ENCODE data around the gene GADD45G.

The GADD45G gene

GRCh38 chr9:89632192-89632733, 27.5 kb downstream of the GADD45G start:
- DNase-seq (ENCODE audit: low spot score in 2 of 2) (no peak), ATAC-seq (replicated peaks; ENCODE audit: extremely low read depth, poor library complexity, severe bottlenecking) (no peak)
- H3K36me3 Mint-ChIP-seq (ENCODE audit: insufficient read depth) = peaks cover 2% of the 10 kb centered on the region
- H3K4me1 Mint-ChIP-seq = no peaks in the 10 kb centered on the region
- H3K9me3 Mint-ChIP-seq = no peaks in the 10 kb centered on the region
- no peak overlapping the region for H3K4me3 Mint-ChIP-seq
- H3K27me3 Mint-ChIP-seq = peaks cover 24% of the 10 kb centered on the region
- H3K27ac Mint-ChIP-seq (ENCODE audit: low read depth) = no peak overlapping the region

- Mint-ChIP-seq H3K36me3 (ENCODE audit: insufficient read depth) (peaks cover 2% of the 10 kb centered on the region), H3K27me3 (peaks cover 23% of the 10 kb centered on the region), H3K27ac (ENCODE audit: low read depth) (no peak overlapping the region), H3K4me1 (no peaks in the 10 kb centered on the region), H3K4me3 (no peak overlapping the region), H3K9me3 (no peaks in the 10 kb centered on the region)
- DNase-seq (ENCODE audit: low spot score in 2 of 2) (no peak), ATAC-seq (replicated peaks; ENCODE audit: extremely low read depth, poor library complexity, severe bottlenecking) (no peak)
Observed at GRCh38 chr9:89632736-89633135, 27.9 kb downstream of the GADD45G start.

- Mint-ChIP-seq H3K4me3 (no peak overlapping the region), H3K27ac (ENCODE audit: low read depth) (no peak overlapping the region), H3K4me1 (no peaks in the 10 kb centered on the region), H3K36me3 (ENCODE audit: insufficient read depth) (peaks cover 2% of the 10 kb centered on the region), H3K27me3 (peaks cover 27% of the 10 kb centered on the region), H3K9me3 (no peaks in the 10 kb centered on the region)
- DNase-seq (ENCODE audit: low spot score in 2 of 2) (no peak), ATAC-seq (replicated peaks; ENCODE audit: extremely low read depth, poor library complexity, severe bottlenecking) (no peak)
Observed at GRCh38 chr9:89633404-89633803, 28.6 kb downstream of the GADD45G start.

GRCh38 chr9:89633920-89634319, 29.1 kb downstream of the GADD45G start:
- ATAC-seq (replicated peaks; ENCODE audit: extremely low read depth, poor library complexity, severe bottlenecking) (no peak), DNase-seq (ENCODE audit: low spot score in 2 of 2) (no peak)
- Mint-ChIP-seq H3K9me3 (no peaks in the 10 kb centered on the region), H3K4me3 (no peak overlapping the region), H3K4me1 (no peaks in the 10 kb centered on the region), H3K27ac (ENCODE audit: low read depth) (no peak overlapping the region), H3K36me3 (ENCODE audit: insufficient read depth) (peaks cover 2% of the 10 kb centered on the region), H3K27me3 (peaks cover 32% of the 10 kb centered on the region)

- DNase-seq (ENCODE audit: low spot score in 2 of 2) (no peak), ATAC-seq (replicated peaks; ENCODE audit: extremely low read depth, poor library complexity, severe bottlenecking) (no peak)
- peaks cover 39% of the 10 kb centered on the region for H3K27me3 Mint-ChIP-seq
- H3K36me3 Mint-ChIP-seq (ENCODE audit: insufficient read depth) = peaks cover 2% of the 10 kb centered on the region
- no peak overlapping the region for H3K27ac Mint-ChIP-seq (ENCODE audit: low read depth)
- no peaks in the 10 kb centered on the region for H3K4me1 Mint-ChIP-seq
- no peak overlapping the region for H3K4me3 Mint-ChIP-seq
- no peaks in the 10 kb centered on the region for H3K9me3 Mint-ChIP-seq
Observed at GRCh38 chr9:89634995-89635742, 30.4 kb downstream of the GADD45G start.

- no peaks in the 10 kb centered on the region for H3K9me3 Mint-ChIP-seq
- no peaks in the 10 kb centered on the region for H3K4me1 Mint-ChIP-seq
- no peak for ATAC-seq (replicated peaks; ENCODE audit: extremely low read depth, poor library complexity, severe bottlenecking)
- H3K27me3 Mint-ChIP-seq = peaks cover 40% of the 10 kb centered on the region
- DNase-seq (ENCODE audit: low spot score in 2 of 2) = no peak
- no peak overlapping the region for H3K4me3 Mint-ChIP-seq
- H3K27ac Mint-ChIP-seq (ENCODE audit: low read depth) = no peak overlapping the region
- H3K36me3 Mint-ChIP-seq (ENCODE audit: insufficient read depth) = peaks cover 2% of the 10 kb centered on the region
Observed at GRCh38 chr9:89635816-89636215, 31.0 kb downstream of the GADD45G start.

- no peak overlapping the region for H3K27ac Mint-ChIP-seq (ENCODE audit: low read depth)
- H3K4me3 Mint-ChIP-seq = no peak overlapping the region
- H3K9me3 Mint-ChIP-seq = no peaks in the 10 kb centered on the region
- no peak for DNase-seq (ENCODE audit: low spot score in 2 of 2)
- H3K27me3 Mint-ChIP-seq = peaks cover 40% of the 10 kb centered on the region
- ATAC-seq (replicated peaks; ENCODE audit: extremely low read depth, poor library complexity, severe bottlenecking) = no peak
- H3K4me1 Mint-ChIP-seq = no peaks in the 10 kb centered on the region
- no peaks in the 10 kb centered on the region for H3K36me3 Mint-ChIP-seq (ENCODE audit: insufficient read depth)
Observed at GRCh38 chr9:89637787-89638186, 33.0 kb downstream of the GADD45G start.

GRCh38 chr9:89638359-89638758, 33.5 kb downstream of the GADD45G start:
- ATAC-seq (replicated peaks; ENCODE audit: extremely low read depth, poor library complexity, severe bottlenecking) = no peak
- peaks cover 36% of the 10 kb centered on the region for H3K27me3 Mint-ChIP-seq
- DNase-seq (ENCODE audit: low spot score in 2 of 2) = no peak
- H3K4me3 Mint-ChIP-seq = no peak overlapping the region
- H3K9me3 Mint-ChIP-seq = no peaks in the 10 kb centered on the region
- H3K27ac Mint-ChIP-seq (ENCODE audit: low read depth) = no peak overlapping the region
- no peaks in the 10 kb centered on the region for H3K4me1 Mint-ChIP-seq
- H3K36me3 Mint-ChIP-seq (ENCODE audit: insufficient read depth) = no peaks in the 10 kb centered on the region

- peaks cover 31% of the 10 kb centered on the region for H3K27me3 Mint-ChIP-seq
- no peaks in the 10 kb centered on the region for H3K36me3 Mint-ChIP-seq (ENCODE audit: insufficient read depth)
- ATAC-seq (replicated peaks; ENCODE audit: extremely low read depth, poor library complexity, severe bottlenecking) (no peak), DNase-seq (ENCODE audit: low spot score in 2 of 2) (no peak)
- H3K9me3 Mint-ChIP-seq = no peaks in the 10 kb centered on the region
- H3K4me1 Mint-ChIP-seq = no peaks in the 10 kb centered on the region
- H3K27ac Mint-ChIP-seq (ENCODE audit: low read depth) = no peak overlapping the region
- no peak overlapping the region for H3K4me3 Mint-ChIP-seq
Observed at GRCh38 chr9:89638893-89639292, 34.1 kb downstream of the GADD45G start.

- no peaks in the 10 kb centered on the region for H3K36me3 Mint-ChIP-seq (ENCODE audit: insufficient read depth)
- no peak for ATAC-seq (replicated peaks; ENCODE audit: extremely low read depth, poor library complexity, severe bottlenecking)
- no peak for DNase-seq (ENCODE audit: low spot score in 2 of 2)
Observed at GRCh38 chr9:89639367-89639795, 34.6 kb downstream of the GADD45G start.

GRCh38 chr9:89639961-89640360, 35.1 kb downstream of the GADD45G start:
- Mint-ChIP-seq H3K27me3 (peaks cover 20% of the 10 kb centered on the region), H3K27ac (ENCODE audit: low read depth) (no peak overlapping the region), H3K36me3 (ENCODE audit: insufficient read depth) (no peaks in the 10 kb centered on the region)

More at GRCh38 chr9:89639367-89639795, 34.6 kb downstream of the GADD45G start:
- H3K4me3 Mint-ChIP-seq = no peak overlapping the region
- peaks cover 26% of the 10 kb centered on the region for H3K27me3 Mint-ChIP-seq
- H3K9me3 Mint-ChIP-seq = no peaks in the 10 kb centered on the region
- H3K4me1 Mint-ChIP-seq = no peaks in the 10 kb centered on the region
- H3K27ac Mint-ChIP-seq (ENCODE audit: low read depth) = no peak overlapping the region

GRCh38 chr9:89640361-89640760, 35.5 kb downstream of the GADD45G start:
- H3K27ac Mint-ChIP-seq (ENCODE audit: low read depth) = no peak overlapping the region
- no peak for DNase-seq (ENCODE audit: low spot score in 2 of 2)
- ATAC-seq (replicated peaks; ENCODE audit: extremely low read depth, poor library complexity, severe bottlenecking) = no peak
- H3K4me1 Mint-ChIP-seq = no peaks in the 10 kb centered on the region
- H3K36me3 Mint-ChIP-seq (ENCODE audit: insufficient read depth) = no peaks in the 10 kb centered on the region
- H3K9me3 Mint-ChIP-seq = no peaks in the 10 kb centered on the region
- no peak overlapping the region for H3K4me3 Mint-ChIP-seq
- H3K27me3 Mint-ChIP-seq = peaks cover 17% of the 10 kb centered on the region

More at GRCh38 chr9:89639961-89640360, 35.1 kb downstream of the GADD45G start:
- H3K9me3 Mint-ChIP-seq = no peaks in the 10 kb centered on the region
- no peaks in the 10 kb centered on the region for H3K4me1 Mint-ChIP-seq
- no peak overlapping the region for H3K4me3 Mint-ChIP-seq
- DNase-seq (ENCODE audit: low spot score in 2 of 2) = no peak
- ATAC-seq (replicated peaks; ENCODE audit: extremely low read depth, poor library complexity, severe bottlenecking) = no peak

- Mint-ChIP-seq H3K36me3 (ENCODE audit: insufficient read depth) (no peaks in the 10 kb centered on the region), H3K27me3 (peaks cover 17% of the 10 kb centered on the region)
- no peak for DNase-seq (ENCODE audit: low spot score in 2 of 2)
Observed at GRCh38 chr9:89640801-89641200, 36.0 kb downstream of the GADD45G start.

More at GRCh38 chr9:89640801-89641200, 36.0 kb downstream of the GADD45G start:
- H3K4me1 Mint-ChIP-seq = no peaks in the 10 kb centered on the region
- H3K27ac Mint-ChIP-seq (ENCODE audit: low read depth) = no peak overlapping the region
- H3K4me3 Mint-ChIP-seq = no peak overlapping the region
- no peak for ATAC-seq (replicated peaks; ENCODE audit: extremely low read depth, poor library complexity, severe bottlenecking)
- H3K9me3 Mint-ChIP-seq = no peaks in the 10 kb centered on the region
